Measurements from ENCODE around the gene PHF24. TPM values are rescaled to one million over a fixed set of nuclear protein-coding genes. Genes with fewer than 3 reads are reported as not detected.

Gene PHF24
- total and polyA plus RNA-seq, 7 experiments from 2014 or later, result not detected

GRCh38 chr9:34986540-34987047 lies 28.5 kb downstream of the PHF24 start:
- H3K27me3 ChIP-seq (ENCODE audit: control insufficient read depth in 2 of 2, insufficient read depth in 2 of 2, low read length in 2 of 2), result no peaks in the 10 kb centered on the region
- DNase-seq, result peak; percentile 25 to 88 (median 64)
- ATAC-seq, result peak; percentile 34
- peak overlapping the region; percentile 4 to 96 (median 32) for H3K4me3 Mint-ChIP-seq
- H3K4me1 Mint-ChIP-seq, result peaks cover 61 to 86% (median 68%) of the 10 kb centered on the region in 7 donors
- H3K36me3 ChIP-seq (ENCODE audit: control insufficient read depth in 2 of 3, insufficient read depth in 3 of 3, low read length in 3 of 3), result no peaks in the 10 kb centered on the region
- peaks cover 23 to 63% of the 10 kb centered on the region in 2 donors for H3K4me1 ChIP-seq (ENCODE audit: control insufficient read depth in 2 of 2, insufficient read depth in 2 of 2, low read length in 2 of 2)
- ChIA-PET POLR2A (no interaction called here), CTCF (interaction anchor here (1.1 kb wide), 1 partner anchor 65 kb away, joined by 3 read pairs; no protein-coding TSS in a partner anchor)
- H3K27ac ChIP-seq (ENCODE audit: low read depth, low read length), result peak overlapping the region; percentile 50
- H3K4me3 ChIP-seq (ENCODE audit: low read length), result no peak overlapping the region
- intact Hi-C loops (cut with micrococcal nuclease), result loop anchor here (5.0 to 10.0 kb wide), 8 partner anchors 282 to 939 kb away; partner anchors contain the start of genes ENHO (in 1 of the 2), KIF24 (in 1 of the 2), NUDT2 (in 1 of the 2) and RPP25L (in 1 of the 2)
- H3K36me3 Mint-ChIP-seq, result peaks cover 0 to 1% (median 0%) of the 10 kb centered on the region in 5 donors
- no peaks in the 10 kb centered on the region for H3K27me3 Mint-ChIP-seq
- H3K27ac Mint-ChIP-seq, result peak overlapping the region in 8 of 9 donors; percentile 3 to 90 (median 74)
- H3K9me3 ChIP-seq (ENCODE audit: control insufficient read depth in 2 of 3, low read length in 3 of 3), result no peaks in the 10 kb centered on the region
- peaks cover 0 to 3% (median 0%) of the 10 kb centered on the region in 11 donors for H3K9me3 Mint-ChIP-seq

DNA sequence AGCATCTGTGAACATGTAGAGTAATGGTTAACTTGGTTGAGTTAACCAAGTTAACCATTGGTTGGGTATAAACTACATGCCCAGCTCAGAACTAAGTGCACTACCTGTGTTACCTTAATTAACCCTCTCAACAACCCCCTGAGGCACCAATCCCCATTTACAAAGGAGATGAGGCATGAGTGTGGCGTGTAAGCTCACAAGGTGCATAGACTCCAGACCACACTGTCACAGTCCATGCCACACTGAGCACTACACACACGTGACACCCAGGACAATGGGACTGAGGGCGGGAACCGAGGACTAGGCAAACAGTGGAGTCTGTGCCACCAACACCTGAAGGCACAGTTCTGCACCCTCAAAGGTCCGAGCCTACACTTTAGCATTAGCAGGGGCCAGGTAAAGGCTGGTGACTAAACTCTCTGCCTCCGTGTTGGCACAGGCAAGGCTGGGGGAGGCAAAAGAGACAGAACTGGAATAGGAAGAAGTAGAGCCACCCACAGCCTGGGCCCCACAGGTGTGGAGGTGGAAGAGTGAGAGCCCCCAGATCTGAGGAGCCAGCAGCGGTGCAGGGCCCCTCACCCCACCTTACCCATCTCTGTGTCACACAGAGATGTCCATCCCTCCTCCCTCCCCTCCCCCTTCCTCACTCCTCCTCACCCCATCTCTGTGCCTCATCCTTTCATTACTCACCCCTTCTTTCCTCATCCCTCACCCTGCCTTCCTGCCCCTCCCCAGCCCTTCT lies 29.2 kb downstream of the PHF24 start:
- POLR2A ChIA-PET, result no interaction called here
- Mint-ChIP-seq H3K9me3 (peaks cover 0 to 3% (median 0%) of the 10 kb centered on the region in 11 donors), H3K27ac (peak overlapping the region in 8 of 9 donors; percentile 3 to 90 (median 64)), H3K4me3 (peak overlapping the region; percentile 3 to 96 (median 38)), H3K36me3 (peaks cover 0 to 1% (median 0%) of the 10 kb centered on the region in 5 donors), H3K27me3 (no peaks in the 10 kb centered on the region), H3K4me1 (peaks cover 54 to 79% (median 65%) of the 10 kb centered on the region in 7 donors)
- Histone ChIP-seq H3K36me3 (ENCODE audit: control insufficient read depth in 2 of 3, insufficient read depth in 3 of 3, low read length in 3 of 3) (no peaks in the 10 kb centered on the region), H3K4me1 (ENCODE audit: control insufficient read depth in 2 of 2, insufficient read depth in 2 of 2, low read length in 2 of 2) (peaks cover 23 to 56% of the 10 kb centered on the region in 2 donors), H3K27ac (ENCODE audit: low read depth, low read length) (peak overlapping the region; percentile 71), H3K27me3 (ENCODE audit: control insufficient read depth in 2 of 2, insufficient read depth in 2 of 2, low read length in 2 of 2) (no peaks in the 10 kb centered on the region), H3K9me3 (ENCODE audit: control insufficient read depth in 2 of 3, low read length in 3 of 3) (no peaks in the 10 kb centered on the region), H3K4me3 (ENCODE audit: low read length) (no peak overlapping the region)
- no peak for ATAC-seq
- intact Hi-C loops (cut with micrococcal nuclease), result loop anchor here (5.0 to 10.0 kb wide), 8 partner anchors 283 to 940 kb away; partner anchors contain the start of genes ENHO (in 1 of the 2), KIF24 (in 1 of the 2), NUDT2 (in 1 of the 2) and RPP25L (in 1 of the 2)
- CTCF ChIA-PET, result interaction anchor here (1.1 kb wide), 1 partner anchor 64 kb away, joined by 3 read pairs; no protein-coding TSS in a partner anchor
- peak in 1 of 9 donors; percentile 38 for DNase-seq

GRCh38 chr9:34988218-34989002 lies 30.3 kb downstream of the PHF24 start:
- POLR2A ChIA-PET, result no interaction called here
- Mint-ChIP-seq H3K27ac (peak overlapping the region; percentile 64 to 94 (median 89)), H3K4me1 (peaks cover 43 to 68% (median 54%) of the 10 kb centered on the region in 7 donors), H3K4me3 (peak overlapping the region; percentile 85 to 100 (median 96)), H3K36me3 (no peaks in the 10 kb centered on the region), H3K27me3 (no peaks in the 10 kb centered on the region), H3K9me3 (no peaks in the 10 kb centered on the region)
- Histone ChIP-seq H3K4me3 (ENCODE audit: low read length) (peak overlapping the region; percentile 77), H3K27ac (ENCODE audit: low read depth, low read length) (peak overlapping the region; percentile 71), H3K36me3 (ENCODE audit: control insufficient read depth in 2 of 3, insufficient read depth in 3 of 3, low read length in 3 of 3) (no peaks in the 10 kb centered on the region), H3K27me3 (ENCODE audit: control insufficient read depth in 2 of 2, insufficient read depth in 2 of 2, low read length in 2 of 2) (no peaks in the 10 kb centered on the region), H3K9me3 (ENCODE audit: control insufficient read depth in 2 of 3, low read length in 3 of 3) (no peaks in the 10 kb centered on the region), H3K4me1 (ENCODE audit: control insufficient read depth in 2 of 2, insufficient read depth in 2 of 2, low read length in 2 of 2) (peaks cover 22 to 45% of the 10 kb centered on the region in 2 donors)
- DNase-seq (peak in 6 of 9 donors; percentile 15 to 69 (median 35)), ATAC-seq (no peak)
- CTCF ChIA-PET, result interaction anchor here (0.6 to 1.5 kb wide), 3 partner anchors 9 to 89 kb away, joined by 3 to 7 read pairs (median 6); no protein-coding TSS in a partner anchor
- intact Hi-C loops (cut with micrococcal nuclease), result loop anchor here (1.0 to 10.0 kb wide), 24 partner anchors 48 to 941 kb away; partner anchors contain the start of genes KIF24 (in 2 of the 2), NUDT2 (in 2 of the 2), PIGO (in 2 of the 2) and SIGMAR1 (in 2 of the 2)

DNA sequence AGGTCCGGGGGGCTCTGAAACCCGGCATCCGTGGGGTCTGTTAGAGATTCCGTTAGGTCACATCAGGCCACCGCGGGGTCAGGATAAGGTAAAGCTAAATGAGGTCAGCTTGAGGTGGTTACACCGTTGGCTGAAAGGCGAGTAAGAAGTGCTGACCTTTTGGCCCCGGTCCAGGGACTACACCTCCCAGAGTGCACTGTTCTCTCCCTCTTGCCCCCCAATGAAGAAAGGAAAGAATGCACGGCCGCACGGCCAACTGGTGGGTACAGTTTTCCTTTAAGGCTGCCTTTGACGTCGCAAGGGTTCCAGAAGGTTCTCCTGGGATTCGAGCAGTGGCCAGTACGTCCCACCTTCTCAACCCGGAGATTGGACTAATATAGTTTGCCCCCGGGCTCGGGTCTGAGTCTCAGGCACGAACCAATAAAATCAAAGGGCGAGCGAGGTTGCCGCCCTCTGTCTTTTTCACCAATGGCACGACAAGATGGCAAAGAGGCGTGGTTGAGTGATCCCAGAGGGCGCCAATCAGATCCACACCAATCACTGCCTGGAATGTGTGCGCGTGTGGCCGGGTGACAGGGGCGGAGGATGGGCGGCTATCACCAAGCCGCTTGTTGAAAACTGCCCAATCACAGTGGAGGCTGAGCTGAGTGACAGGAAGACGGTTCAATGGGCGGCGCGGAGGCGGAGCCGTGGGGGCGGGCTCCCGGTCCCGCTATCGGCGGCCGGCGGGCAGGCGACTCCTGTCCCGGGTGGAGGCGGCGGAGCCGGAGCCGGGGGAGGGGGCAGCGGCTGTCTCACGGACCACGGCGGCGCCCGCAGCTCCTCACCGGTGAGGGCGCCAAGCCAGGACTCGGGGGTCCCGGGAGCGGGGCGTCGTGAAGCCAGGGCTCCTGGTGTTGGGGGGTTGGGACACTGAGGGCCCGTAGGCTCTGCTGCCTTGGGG lies 31.2 kb downstream of the PHF24 start, which contains the start of gene DNAJB5:
Gene DNAJB5, plus strand, starts transcription at position 743 of the 943 bp plus-strand sequence. CDS start 886 bp downstream, outside the sequence.
- H3K27me3 Mint-ChIP-seq, result no peaks in the 10 kb centered on the region
- peak within 1 kb of the TSS; percentile 77 for H3K27ac ChIP-seq (ENCODE audit: low read depth, low read length)
- no peaks in the 10 kb centered on the region for H3K9me3 Mint-ChIP-seq
- H3K9me3 ChIP-seq (ENCODE audit: control insufficient read depth in 2 of 3, low read length in 3 of 3), result no peaks in the 10 kb centered on the region
- POLR2A ChIA-PET, result interaction anchor here (0.8 to 1.0 kb wide), 2 partner anchors 13 to 82 kb away, joined by 3 read pairs; no protein-coding TSS in a partner anchor
- H3K4me1 Mint-ChIP-seq, result peaks cover 35 to 62% (median 49%) of the 10 kb centered on the region in 7 donors
- CTCF ChIA-PET, result interaction anchor here (1.5 kb wide), 1 partner anchor 90 kb away, joined by 6 read pairs; no protein-coding TSS in a partner anchor
- H3K4me3 ChIP-seq (ENCODE audit: low read length), result peak within 1 kb of the TSS; percentile 77
- H3K36me3 Mint-ChIP-seq, result no peaks in the 10 kb centered on the region
- ATAC-seq (peak; percentile 96), DNase-seq (peak; percentile 96 to 98 (median 97))
- no peaks in the 10 kb centered on the region for H3K36me3 ChIP-seq (ENCODE audit: control insufficient read depth in 2 of 3, insufficient read depth in 3 of 3, low read length in 3 of 3)
- peak within 1 kb of the TSS; percentile 85 to 100 (median 96) for H3K4me3 Mint-ChIP-seq
- H3K27me3 ChIP-seq (ENCODE audit: control insufficient read depth in 2 of 2, insufficient read depth in 2 of 2, low read length in 2 of 2), result no peaks in the 10 kb centered on the region
- intact Hi-C loops (cut with micrococcal nuclease), result loop anchor here (1.0 to 10.0 kb wide), 24 partner anchors 47 to 942 kb away; partner anchors contain the start of genes KIF24 (in 2 of the 2), NUDT2 (in 2 of the 2), PIGO (in 2 of the 2) and SIGMAR1 (in 2 of the 2)
- H3K27ac Mint-ChIP-seq, result peak within 1 kb of the TSS; percentile 64 to 94 (median 89)
- H3K4me1 ChIP-seq (ENCODE audit: control insufficient read depth in 2 of 2, insufficient read depth in 2 of 2, low read length in 2 of 2), result peaks cover 19 to 37% of the 10 kb centered on the region in 2 donors

DNA sequence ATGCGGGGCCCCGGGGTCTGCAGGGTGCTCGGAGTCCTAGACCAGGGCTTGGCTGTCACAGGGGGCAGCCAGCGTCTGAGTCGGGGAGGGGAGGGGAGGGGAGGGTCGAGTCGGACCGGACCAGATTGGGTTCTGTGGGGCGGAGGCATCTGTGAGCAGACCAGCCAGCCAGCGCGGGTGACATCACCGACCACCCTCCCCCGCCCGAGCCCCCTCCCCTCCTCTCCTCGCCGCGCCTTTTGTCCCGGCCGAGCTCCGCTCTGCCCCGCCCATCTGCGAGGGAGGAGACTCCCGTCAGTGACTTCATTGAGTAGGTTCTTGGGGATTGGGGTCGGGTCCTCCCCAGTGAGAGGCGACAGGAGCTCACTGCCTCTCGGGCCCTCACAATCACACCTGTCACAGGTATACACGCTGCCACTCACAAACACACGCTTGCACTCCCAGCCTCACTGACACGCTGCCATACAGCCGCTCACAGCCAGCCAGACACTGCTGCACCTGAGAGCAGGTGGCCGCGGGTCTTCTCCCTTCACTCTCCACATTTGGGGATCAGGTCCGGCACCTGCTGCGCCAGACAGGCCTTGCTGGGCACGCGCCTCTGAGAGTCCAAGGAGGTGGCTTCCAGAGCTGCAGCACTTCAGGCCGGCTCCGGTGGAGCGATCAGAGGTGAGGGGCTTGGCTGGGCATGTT lies 32.0 kb downstream of the PHF24 start:
- H3K27ac ChIP-seq (ENCODE audit: low read depth, low read length), result peak overlapping the region; percentile 77
- peak in 6 of 9 donors; percentile 16 to 57 (median 23) for DNase-seq
- H3K36me3 ChIP-seq (ENCODE audit: control insufficient read depth in 2 of 3, insufficient read depth in 3 of 3, low read length in 3 of 3), result no peaks in the 10 kb centered on the region
- H3K4me1 ChIP-seq (ENCODE audit: control insufficient read depth in 2 of 2, insufficient read depth in 2 of 2, low read length in 2 of 2), result peaks cover 19 to 32% of the 10 kb centered on the region in 2 donors
- peak overlapping the region; percentile 77 for H3K4me3 ChIP-seq (ENCODE audit: low read length)
- no peaks in the 10 kb centered on the region for H3K36me3 Mint-ChIP-seq
- ChIA-PET POLR2A (interaction anchor here (0.8 to 1.0 kb wide), 3 partner anchors 12 to 90 kb away, joined by 3 read pairs; no protein-coding TSS in a partner anchor), CTCF (interaction anchor here (1.5 kb wide), 1 partner anchor 90 kb away, joined by 6 read pairs; no protein-coding TSS in a partner anchor)
- no peaks in the 10 kb centered on the region for H3K9me3 ChIP-seq (ENCODE audit: control insufficient read depth in 2 of 3, low read length in 3 of 3)
- no peak for ATAC-seq
- H3K27ac Mint-ChIP-seq, result peak overlapping the region in 6 of 9 donors; percentile 12 to 82 (median 56)
- no peaks in the 10 kb centered on the region for H3K27me3 Mint-ChIP-seq
- no peaks in the 10 kb centered on the region for H3K9me3 Mint-ChIP-seq
- no peaks in the 10 kb centered on the region for H3K27me3 ChIP-seq (ENCODE audit: control insufficient read depth in 2 of 2, insufficient read depth in 2 of 2, low read length in 2 of 2)
- intact Hi-C loops (cut with micrococcal nuclease), result loop anchor here (1.0 to 10.0 kb wide), 24 partner anchors 46 to 943 kb away; partner anchors contain the start of genes KIF24 (in 2 of the 2), NUDT2 (in 2 of the 2), PIGO (in 2 of the 2) and SIGMAR1 (in 2 of the 2)
- H3K4me1 Mint-ChIP-seq, result peaks cover 29 to 55% (median 45%) of the 10 kb centered on the region in 7 donors
- H3K4me3 Mint-ChIP-seq, result peak overlapping the region; percentile 82 to 100 (median 90)
